Stomach (tissue), 4 donors: ENCODE measurements around the gene MRPL23.

Source experiments
- CTCF ChIP-seq, 7 experiments: fragments of 450-650 bp in 4 of 7; fragments of 200-600 bp in 3 of 7; sonication (generic) in 3 of 7; IDR thresholded peaks; one replicate each; pipeline ENCODE4 v1.5.1; 2016 to 2019; ENCODE audit warnings: antibody characterized with exemption in 7 of 7, control low read depth in 2 of 7, mild to moderate bottlenecking in 1 of 7
- EP300 ChIP-seq: sonication (generic); formaldehyde crosslinking; IDR thresholded peaks from one replicate; pipeline ENCODE4 v1.6.1; 2017; ENCODE audit warnings: antibody characterized with exemption
- POLR2A ChIP-seq, 4 donors: fragments of 450-650 bp; IDR thresholded peaks; one replicate each; pipeline ENCODE4 v1.6.1; 2016; ENCODE audit warnings: antibody characterized with exemption in 4 of 4, control low read depth in 2 of 4, mild to moderate bottlenecking in 1 of 4, moderate library complexity in 1 of 4
- POLR2AphosphoS5 ChIP-seq, 3 donors: sonication (generic); formaldehyde crosslinking; IDR thresholded peaks; one replicate each; pipeline ENCODE4 v1.6.1; 2016; ENCODE audit warnings: antibody characterized with exemption in 3 of 3

- no peak for TF ChIP-seq CTCF (IDR thresholded peaks at IDR 0.05)
- no peak for TF ChIP-seq POLR2A (IDR thresholded peaks at IDR 0.05)
- TF ChIP-seq POLR2AphosphoS5 (IDR thresholded peaks at IDR 0.05): no peak
- no peak for TF ChIP-seq EP300
These were observed 10.9 kb upstream of the MRPL23 start for GRCh38 chr11:1936072-1936780.
